K562 (cell line): Measurements from ENCODE around the gene METTL3. TPM values are rescaled to one million over a fixed set of nuclear protein-coding genes. Genes with fewer than 3 reads are reported as not detected.

Experiments
- ATAC-seq: fragments of 200-7000 bp; cut with Tn5 transposase; 3 replicates; pipeline ENCODE4 v1.9.1; 2020; ENCODE audit warnings: moderate library complexity
- BruUV-seq: library from RNA; stranded (reverse); fragments of 400-500 nt; replicated peaks from 2 replicates; lab custom pipeline; 2021; lab: Mats Ljungman, UMichigan
- CTCF ChIA-PET: fragments of 300-600 bp; formaldehyde crosslinking; extraction: SDS; loops from one replicate; lab custom pipeline; 2021; ENCODE audit warnings: low intra/inter-chr PET ratio; lab: Yijun Ruan, JAX
- POLR2A ChIA-PET: fragments of 300-600, 350-650 bp; sonication (Branson Sonifier 250); formaldehyde crosslinking; extraction: SDS; loops from one replicate; lab custom pipeline; 2021; ENCODE audit warnings: antibody characterized with exemption, inconsistent platforms; lab: Yijun Ruan, JAX
- DNase-seq, 4 experiments: peaks; one replicate each; pipeline versions ENCODE4 v3.0.0 to v3.0.0-alpha.2; 2011 to 2018; ENCODE audit warnings: low spot score in 3 of 4, mixed read lengths in 3 of 4; ENCODE audit errors: extremely low read depth in 1 of 4
- FAIRE-seq: peaks from 2 replicates; lab custom pipeline; 2011; peaks lifted over from hg19 to GRCh38; lab: Jason Lieb, UNC
- H2AFZ ChIP-seq: 2 replicates; pipeline ENCODE4 v1.6.0; 2011; ENCODE audit warnings: low read depth, low read length, control low read depth, inconsistent platforms
- H3K27ac ChIP-seq: fragments of 200-600 bp; 3 replicates; pipeline ENCODE4 v1.8.0; 2011; ENCODE audit warnings: low read depth, mild to moderate bottlenecking, control low read depth, inconsistent platforms, low read length, moderate library complexity, mixed read lengths; ENCODE audit errors: extremely low read depth
- H3K27me3 ChIP-seq, 2 experiments: fragments of 300-600 bp in 1 of 2; 2 replicates in 1 of 2; 3 replicates in 1 of 2; pipeline versions ENCODE4 v1.6.0 to v1.8.0; 2011; ENCODE audit warnings: inconsistent platforms in 2 of 2, low read length in 2 of 2, mild to moderate bottlenecking in 1 of 2, mixed read lengths in 1 of 2, moderate library complexity in 1 of 2; ENCODE audit not compliant: control insufficient read depth in 2 of 2, insufficient read depth in 2 of 2
- H3K36me3 ChIP-seq: fragments of 300-600 bp; 3 replicates; pipeline ENCODE4 v1.8.0; 2011; ENCODE audit warnings: mild to moderate bottlenecking, low read length, inconsistent platforms; ENCODE audit not compliant: control insufficient read depth, insufficient read depth
- H3K4me1 ChIP-seq, 2 experiments: fragments of 200-600 bp in 1 of 2; replicated peaks in 1 of 2; 2 replicates in 1 of 2; 3 replicates in 1 of 2; pipeline versions ENCODE4 v1.5.1 to v1.8.0; 2011; ENCODE audit warnings: inconsistent platforms in 2 of 2, low read length in 2 of 2, mild to moderate bottlenecking in 1 of 2, mixed read lengths in 1 of 2, moderate library complexity in 1 of 2; ENCODE audit not compliant: control insufficient read depth in 2 of 2, insufficient read depth in 2 of 2
- H3K4me2 ChIP-seq: 2 replicates; pipeline ENCODE4 v1.6.1; 2011; ENCODE audit warnings: low read length, control low read depth, inconsistent platforms, mixed read lengths; ENCODE audit not compliant: insufficient read depth
- H3K4me3 ChIP-seq: fragments of 200-600 bp; sonication (generic), shearing (Covaris generic); 2 replicates; pipeline ENCODE4 v1.5.1; 2016; ENCODE audit warnings: control low read depth, inconsistent platforms
- H3K79me2 ChIP-seq: fragments of 200-600 bp; 3 replicates; pipeline ENCODE4 v1.8.0; 2011; ENCODE audit warnings: low read length, inconsistent platforms; ENCODE audit not compliant: control insufficient read depth, insufficient read depth
- H3K9ac ChIP-seq, 2 experiments: 2 replicates each; pipeline versions ENCODE4 v1.6.0 to v1.6.1; 2011; ENCODE audit warnings: low read depth in 2 of 2, low read length in 2 of 2, control low read depth in 1 of 2, inconsistent platforms in 1 of 2, mild to moderate bottlenecking in 1 of 2, mixed read lengths in 1 of 2; ENCODE audit not compliant: insufficient read depth in 1 of 2
- H3K9me1 ChIP-seq: one replicate; pipeline ENCODE4 v1.6.0; 2011; ENCODE audit warnings: inconsistent platforms, mild to moderate bottlenecking, low read length, moderate library complexity; ENCODE audit not compliant: control insufficient read depth, insufficient read depth
- H3K9me3 ChIP-seq: replicated peaks from 2 replicates; pipeline ENCODE4 v1.5.1; 2011; ENCODE audit warnings: low read depth, low read length, inconsistent platforms; ENCODE audit not compliant: control insufficient read depth, insufficient read depth
- H4K20me1 ChIP-seq: replicated peaks from 2 replicates; pipeline ENCODE4 v1.6.1; 2011; ENCODE audit warnings: low read length, inconsistent platforms, mixed read lengths; ENCODE audit not compliant: control insufficient read depth, insufficient read depth
- ATF7 ChIP-seq: fragments of 450-650 bp; IDR thresholded peaks from 2 replicates; pipeline ENCODE4 v1.7.1; 2014; ENCODE audit warnings: mild to moderate bottlenecking, moderate library complexity
- CEBPB ChIP-seq: fragments of 450-650 bp; IDR thresholded peaks from 2 replicates; pipeline ENCODE4 v1.6.1; 2016; ENCODE audit warnings: missing genetic modification characterization, missing compliant biosample characterization
- CEBPG ChIP-seq, 3 experiments: fragments of 200-800 bp in 1 of 3; sonication (Bioruptor generic) in 1 of 3; sonication (generic) in 1 of 3; formaldehyde crosslinking in 1 of 3; IDR thresholded peaks in 2 of 3; conservative IDR thresholded peaks in 1 of 3; 2 replicates each; pipeline versions ENCODE4 v1.6.1 to v1.8.0; 2016 to 2022; ENCODE audit warnings: missing compliant biosample characterization in 2 of 3, missing genetic modification characterization in 2 of 3, mild to moderate bottlenecking in 1 of 3, missing genetic modification reagents in 1 of 3
- HDAC6 ChIP-seq: IDR thresholded peaks from 2 replicates; pipeline ENCODE4 v1.6.1; 2012; ENCODE audit warnings: low read depth, mild to moderate bottlenecking, control low read depth, inconsistent platforms, low read length, moderate library complexity
- WGBS: fragments of 100-300 bp; shearing (Covaris generic); methylation state at CpG from one replicate; pipeline ENCODE4 v1.1.6; 2016; ENCODE audit warnings: low coverage, mixed read lengths; ENCODE audit not compliant: insufficient coverage; ENCODE audit errors: missing lambda C conversion rate; 5-methylcytosine and 5-hydroxymethylcytosine counted together
- in situ Hi-C: fragments of 300-500 bp; cut with MboI; formaldehyde crosslinking; loops from 4 replicates; pipeline ENCODE4 v1.15.0; 2018; ENCODE audit warnings: inconsistent platforms, mixed read lengths
- intact Hi-C: fragments of 100-400 bp; cut with micrococcal nuclease; formaldehyde crosslinking; loops from 2 replicates; pipeline ENCODE4 v1.14.2; 2022
- polyA plus RNA-seq, 8 experiments: library from polyadenylated mRNA; depleted of rRNA in 4 of 8; stranded (reverse) in 5 of 8; unstranded in 3 of 8; fragments of >200 nt; fragmentation: Nextera tagmentation in 2 of 8; fragmentation: Illumina TruSeq in 1 of 8; extraction: Ambion mirVana in 2 of 8; extraction: Trizol in 1 of 8; gene quantifications; 2 replicates each; pipeline versions ENCODE4 v1.2.1 to v1.2.3, GENCODE V29; 2011 to 2014; ENCODE audit warnings: inconsistent platforms in 1 of 8, missing spikeins in 1 of 8
- total RNA-seq, 7 experiments: library from RNA; depleted of rRNA in 6 of 7; stranded (reverse); fragments of >200 nt in 6 of 7; fragmentation: Illumina TruSeq in 2 of 7; extraction: Trizol in 2 of 7; gene quantifications; 2 replicates each; pipeline versions ENCODE4 v1.2.1 to v1.2.3, GENCODE V29; 2011 to 2021; ENCODE audit warnings: low replicate concordance in 1 of 7
- TF ChIP-seq, protein P1 (sequence below), 2 experiments: fragments of 450-650 bp in 1 of 2; sonication (generic) in 1 of 2; formaldehyde crosslinking in 1 of 2; IDR thresholded peaks in 1 of 2; conservative IDR thresholded peaks in 1 of 2; 2 replicates each; pipeline versions ENCODE4 v1.6.1 to v1.8.1; 2016 to 2023; ENCODE audit warnings: mild to moderate bottlenecking in 2 of 2, moderate library complexity in 2 of 2, inconsistent platforms in 1 of 2, missing genetic modification reagents in 1 of 2

The METTL3 gene
- total and polyA plus RNA-seq, 9 of the 15 experiments (the other 6 are each of a cell fraction or from before 2014, with no cell fraction given), result 42.1 to 151 (median 65.7) TPM

DNA sequence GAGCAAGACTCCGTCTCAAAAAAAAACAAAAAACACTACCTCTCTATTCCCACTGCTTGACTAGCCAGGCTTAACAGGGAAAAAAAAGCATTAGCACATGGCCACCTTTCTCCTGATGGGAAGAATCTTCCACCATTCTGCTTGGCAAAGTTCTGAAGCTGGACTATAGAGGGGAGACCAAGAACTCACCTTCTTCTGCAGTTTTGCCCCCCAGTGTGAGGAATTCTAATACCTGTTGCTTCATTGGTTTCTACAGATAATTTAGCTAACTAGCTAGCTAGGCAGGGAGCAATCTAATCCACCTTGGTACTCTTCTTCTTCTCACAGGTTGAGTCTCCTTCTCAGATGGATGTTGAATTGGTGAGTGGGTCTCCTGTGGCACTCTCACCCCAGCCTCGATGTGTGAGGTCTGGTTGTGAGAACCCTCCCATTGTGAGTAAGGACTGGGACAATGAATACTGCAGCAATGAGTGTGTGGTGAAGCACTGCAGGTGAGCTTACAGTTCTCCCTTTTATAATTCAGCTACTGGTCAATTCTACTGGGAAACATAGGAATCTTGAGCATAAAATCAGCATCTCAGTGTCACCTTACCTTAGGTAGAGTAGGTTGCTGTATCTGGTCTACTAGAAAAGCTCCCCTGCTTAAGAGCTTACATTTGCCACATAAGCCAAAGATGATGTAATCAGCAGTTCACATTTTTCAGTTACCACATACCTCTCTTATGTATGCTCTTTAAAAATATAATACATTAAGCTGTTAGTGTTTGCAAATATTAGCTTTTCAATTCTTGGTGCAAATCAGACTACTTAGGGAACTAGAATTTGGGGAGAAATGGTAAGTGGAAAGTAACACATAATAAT lies 16.0 kb downstream of the METTL3 start:
- CTCF ChIA-PET, result no interaction called here
- TF ChIP-seq ATF7, result 0 out of 2 replicates have a peak, but pooled peaks have one; percentile 32
- peak; percentile 20; the same call in 1 of the 2 replicates for TF ChIP-seq CEBPB (tag)
- TF ChIP-seq HDAC6, result no peak
- TF ChIP-seq CEBPG (CRISPR knock-in tag; IDR thresholded peaks at IDR 0.05), result no peak
- peak; percentile 53 to 87 for TF ChIP-seq CEBPG (tag; conservative IDR thresholded peaks at IDR 0.05 in 1 of 2, IDR thresholded peaks at IDR 0.05 in 1 of 2)
- TF ChIP-seq, protein P1, sequence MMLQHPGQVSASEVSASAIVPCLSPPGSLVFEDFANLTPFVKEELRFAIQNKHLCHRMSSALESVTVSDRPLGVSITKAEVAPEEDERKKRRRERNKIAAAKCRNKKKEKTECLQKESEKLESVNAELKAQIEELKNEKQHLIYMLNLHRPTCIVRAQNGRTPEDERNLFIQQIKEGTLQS (IDR thresholded peaks at IDR 0.05), result peak; percentile 68
- TF ChIP-seq, protein P1 (CRISPR knock-in tag; conservative IDR thresholded peaks at IDR 0.05), result no peak
- TF ChIP-seq, all 486 proteins: peak for 4
- WGBS, result 39% methylated on average over 2 of the region's 2 CpGs
- H3K4me1 ChIP-seq, result no peaks in the 10 kb centered on the region
- FAIRE-seq, result no peak
- H3K4me2 ChIP-seq, result no peak overlapping the region
- H3K9me3 ChIP-seq, result no peaks in the 10 kb centered on the region
- no TSS peak for BruUV-seq
- peaks cover 72% of the 10 kb centered on the region for H3K36me3 ChIP-seq
- in situ Hi-C loops (no loop called here), intact Hi-C loops (no loop called here)
- no peak for ATAC-seq
- H2AFZ ChIP-seq, result no peak overlapping the region
- H3K79me2 ChIP-seq, result no peaks in the 10 kb centered on the region
- POLR2A ChIA-PET, result interaction anchor here (0.6 to 1.0 kb wide), 3 partner anchors 14 to 91 kb away, joined by 3 read pairs; partner anchors contain the start of gene METTL3
- H3K9me1 ChIP-seq, result no peaks in the 10 kb centered on the region
- no peak overlapping the region for H3K4me3 ChIP-seq
- H3K27me3 ChIP-seq, result no peaks in the 10 kb centered on the region
- H3K27ac ChIP-seq, result no peak overlapping the region; the same call in 2 of the 3 replicates
- H4K20me1 ChIP-seq, result no peaks in the 10 kb centered on the region; the same call in 1 of the 2 replicates
- no peak for DNase-seq
- no peak overlapping the region for H3K9ac ChIP-seq
